ENCODE data around the gene PSME1. TPM values are rescaled to one million over a fixed set of nuclear protein-coding genes. Genes with fewer than 3 reads are reported as not detected.

The PSME1 gene
- total and polyA plus RNA-seq, 2 of the 4 experiments (the other 2 are of a cell fraction) = 42.8 to 106 TPM

DNA sequence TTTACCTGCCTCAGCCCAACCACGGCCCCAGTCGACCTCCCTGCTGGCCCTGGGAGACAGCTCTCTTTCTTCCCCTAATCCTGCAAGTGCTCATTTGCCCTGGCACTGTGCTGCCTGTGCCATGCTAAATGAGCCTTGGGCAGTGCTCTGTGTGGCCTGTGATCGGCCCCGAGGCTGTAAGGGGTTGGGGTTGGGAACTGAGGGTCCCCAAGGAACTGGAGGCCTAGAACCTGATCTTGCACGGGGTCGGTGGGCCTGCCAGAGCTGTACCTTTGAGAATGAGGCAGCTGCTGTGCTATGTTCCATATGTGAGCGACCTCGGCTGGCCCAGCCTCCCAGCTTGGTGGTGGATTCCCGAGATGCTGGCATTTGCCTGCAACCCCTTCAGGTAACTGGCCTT, 14.1 kb downstream of the PSME1 start:
- no peak overlapping the region for H2BK15ac ChIP-seq (ENCODE audit: low read depth, low read length)
- dilution Hi-C loops (cut with HindIII; ENCODE audit: low sequenced_read_pairs, unreplicated experiment) = no loop called here
- no peaks in the 10 kb centered on the region for H3K27me3 ChIP-seq (ENCODE audit: control insufficient read depth, insufficient read depth, low read length)
- in situ Hi-C loops (cut with MboI; ENCODE audit: low sequenced_read_pairs) = no loop called here
- H3K9me1 ChIP-seq (ENCODE audit: insufficient read depth, low read length) = peaks cover 3% of the 10 kb centered on the region; the same call in 1 of the 2 replicates
- H3K4me3 ChIP-seq (ENCODE audit: insufficient read depth, low read depth, low read length) = no peak overlapping the region
- no peak overlapping the region for H2BK120ac ChIP-seq (ENCODE audit: low read depth, low read length)
- H3K36me3 ChIP-seq (ENCODE audit: control insufficient read depth, insufficient read depth, low read length) = peaks cover 43% of the 10 kb centered on the region
- H2BK5ac ChIP-seq (ENCODE audit: low read depth, low read length, poor library complexity, severe bottlenecking) = no peak overlapping the region
- DNase-seq (no peak), ATAC-seq (ENCODE audit: low read depth) (no peak)
- 88% methylated on average over 6 of the region's 9 CpGs; no CpG with 5 or more reads in 1 of the 2 experiments for WGBS, 2 experiments (ENCODE audit: extremely low coverage in 2 of 2, insufficient read length in 1 of 2)
- H3K18ac ChIP-seq (ENCODE audit: low read depth, low read length) = no peak overlapping the region
- no peak overlapping the region for H3K27ac ChIP-seq (ENCODE audit: insufficient read depth, low read length)
- H4K5ac ChIP-seq (ENCODE audit: low read depth, low read length) = no peak overlapping the region
- no peak overlapping the region for H2BK20ac ChIP-seq (ENCODE audit: low read depth, low read length)
- no peak overlapping the region for H2AK5ac ChIP-seq (ENCODE audit: low read depth, low read length)
- ChIA-PET POLR2A (ENCODE audit: unreplicated experiment) (interaction anchor here (0.7 kb wide), 1 partner anchor 11 kb away, joined by 3 read pairs; the partner anchor contains the start of gene IRF9), CTCF (interaction anchor here (0.5 to 4.3 kb wide), 2 partner anchors 10 to 11 kb away, joined by 3 to 14 read pairs; partner anchors contain the start of gene IRF9)
- no peak overlapping the region for H2AK9ac ChIP-seq (replicated peaks; ENCODE audit: low read depth, low read length, poor library complexity)
- no peak overlapping the region for H3K9ac ChIP-seq (ENCODE audit: low read depth, low read length)
- H3K4me2 ChIP-seq (ENCODE audit: low read depth, low read length) = no peak overlapping the region
- H3K14ac ChIP-seq (replicated peaks; ENCODE audit: low read depth, low read length) = no peak overlapping the region
- H3K4me1 ChIP-seq (ENCODE audit: control insufficient read depth, insufficient read depth, low read length) = peaks cover 9% of the 10 kb centered on the region
- no peak overlapping the region for H3K4ac ChIP-seq (ENCODE audit: low read depth, low read length)
- no peak overlapping the region for H4K91ac ChIP-seq (ENCODE audit: insufficient read depth, low read depth, low read length)
- H3K23ac ChIP-seq (ENCODE audit: low read depth, low read length) = no peak overlapping the region
- H3K56ac ChIP-seq (ENCODE audit: extremely low read depth, insufficient read depth, low read length) = no peak overlapping the region
- no peaks in the 10 kb centered on the region for H3K9me3 ChIP-seq (ENCODE audit: control insufficient read depth, insufficient read depth, low read length)
- H3K79me1 ChIP-seq (ENCODE audit: low read depth in 1 of 2, low read length in 2 of 2) = peaks cover 26 to 50% of the 10 kb centered on the region in 2 experiments
- TF ChIP-seq BHLHE40 (IDR thresholded peaks at IDR 0.05; ENCODE audit: low read depth, low read length) = no peak
- no peak for TF ChIP-seq MAFK (IDR thresholded peaks at IDR 0.05; ENCODE audit: low read depth, low read length)
- no peak for TF ChIP-seq RFX5 (IDR thresholded peaks at IDR 0.05; ENCODE audit: low read depth, low read length)
- no peak for TF ChIP-seq RAD21 (IDR thresholded peaks at IDR 0.05; ENCODE audit: low read length)
- TF ChIP-seq, protein P1, sequence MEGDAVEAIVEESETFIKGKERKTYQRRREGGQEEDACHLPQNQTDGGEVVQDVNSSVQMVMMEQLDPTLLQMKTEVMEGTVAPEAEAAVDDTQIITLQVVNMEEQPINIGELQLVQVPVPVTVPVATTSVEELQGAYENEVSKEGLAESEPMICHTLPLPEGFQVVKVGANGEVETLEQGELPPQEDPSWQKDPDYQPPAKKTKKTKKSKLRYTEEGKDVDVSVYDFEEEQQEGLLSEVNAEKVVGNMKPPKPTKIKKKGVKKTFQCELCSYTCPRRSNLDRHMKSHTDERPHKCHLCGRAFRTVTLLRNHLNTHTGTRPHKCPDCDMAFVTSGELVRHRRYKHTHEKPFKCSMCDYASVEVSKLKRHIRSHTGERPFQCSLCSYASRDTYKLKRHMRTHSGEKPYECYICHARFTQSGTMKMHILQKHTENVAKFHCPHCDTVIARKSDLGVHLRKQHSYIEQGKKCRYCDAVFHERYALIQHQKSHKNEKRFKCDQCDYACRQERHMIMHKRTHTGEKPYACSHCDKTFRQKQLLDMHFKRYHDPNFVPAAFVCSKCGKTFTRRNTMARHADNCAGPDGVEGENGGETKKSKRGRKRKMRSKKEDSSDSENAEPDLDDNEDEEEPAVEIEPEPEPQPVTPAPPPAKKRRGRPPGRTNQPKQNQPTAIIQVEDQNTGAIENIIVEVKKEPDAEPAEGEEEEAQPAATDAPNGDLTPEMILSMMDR (conservative IDR thresholded peaks at IDR 0.05; ENCODE audit: low read depth, low read length) = no peak
- no peak for TF ChIP-seq MXI1 (IDR thresholded peaks at IDR 0.05; ENCODE audit: borderline replicate concordance, low read depth, low read length)
- TF ChIP-seq, protein P2, sequence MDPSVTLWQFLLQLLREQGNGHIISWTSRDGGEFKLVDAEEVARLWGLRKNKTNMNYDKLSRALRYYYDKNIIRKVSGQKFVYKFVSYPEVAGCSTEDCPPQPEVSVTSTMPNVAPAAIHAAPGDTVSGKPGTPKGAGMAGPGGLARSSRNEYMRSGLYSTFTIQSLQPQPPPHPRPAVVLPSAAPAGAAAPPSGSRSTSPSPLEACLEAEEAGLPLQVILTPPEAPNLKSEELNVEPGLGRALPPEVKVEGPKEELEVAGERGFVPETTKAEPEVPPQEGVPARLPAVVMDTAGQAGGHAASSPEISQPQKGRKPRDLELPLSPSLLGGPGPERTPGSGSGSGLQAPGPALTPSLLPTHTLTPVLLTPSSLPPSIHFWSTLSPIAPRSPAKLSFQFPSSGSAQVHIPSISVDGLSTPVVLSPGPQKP (IDR thresholded peaks at IDR 0.05; ENCODE audit: borderline replicate concordance, low read depth, low read length) = no peak
- TF ChIP-seq FOS (IDR thresholded peaks at IDR 0.05; ENCODE audit: low read depth, low read length) = no peak
- TF ChIP-seq CHD1 (IDR thresholded peaks at IDR 0.05; ENCODE audit: low read depth, low read length) = no peak
- no peak for TF ChIP-seq NFE2L2 (IDR thresholded peaks at IDR 0.05; ENCODE audit: low read depth, low read length)
- TF ChIP-seq MAZ (IDR thresholded peaks at IDR 0.05; ENCODE audit: borderline replicate concordance, low read depth, low read length) = no peak
- no peak for TF ChIP-seq RCOR1 (IDR thresholded peaks at IDR 0.05; ENCODE audit: insufficient replicate concordance, low read length)
- TF ChIP-seq SMC3 (IDR thresholded peaks at IDR 0.05; ENCODE audit: low read depth, low read length) = no peak
- TF ChIP-seq POLR2A (IDR thresholded peaks at IDR 0.05; ENCODE audit: low read depth, low read length) = no peak
- TF ChIP-seq, protein P3, sequence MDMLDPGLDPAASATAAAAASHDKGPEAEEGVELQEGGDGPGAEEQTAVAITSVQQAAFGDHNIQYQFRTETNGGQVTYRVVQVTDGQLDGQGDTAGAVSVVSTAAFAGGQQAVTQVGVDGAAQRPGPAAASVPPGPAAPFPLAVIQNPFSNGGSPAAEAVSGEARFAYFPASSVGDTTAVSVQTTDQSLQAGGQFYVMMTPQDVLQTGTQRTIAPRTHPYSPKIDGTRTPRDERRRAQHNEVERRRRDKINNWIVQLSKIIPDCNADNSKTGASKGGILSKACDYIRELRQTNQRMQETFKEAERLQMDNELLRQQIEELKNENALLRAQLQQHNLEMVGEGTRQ (IDR thresholded peaks at IDR 0.05; ENCODE audit: low read depth, low read length) = no peak
- no peak overlapping the region for H4K8ac ChIP-seq (ENCODE audit: low read depth in 2 of 2, low read length in 2 of 2)
- no peak overlapping the region for H2AFZ ChIP-seq (replicated peaks; ENCODE audit: low read length, poor library complexity)
- no TSS peak for BruUV-seq (replicated peaks)
- intact Hi-C loops (cut with micrococcal nuclease) = no loop called here
- H4K20me1 ChIP-seq (ENCODE audit: insufficient read depth, low read length) = peaks cover 10% of the 10 kb centered on the region

All from IMR-90 (cell line).